ENCODE results near the gene STXBP6.

The STXBP6 gene

GRCh38 chr14:24858684-24859083 is 191.3 kb downstream of the STXBP6 start:
- H3K4me3 ChIP-seq (ENCODE audit: low read depth in 1 of 2, low read length in 1 of 2) = no peak overlapping the region
- no peak for TF ChIP-seq CTCF (IDR thresholded peaks at IDR 0.05)
- H3K4me1 ChIP-seq (ENCODE audit: control insufficient read depth in 1 of 2, insufficient read depth in 1 of 2, low read depth in 1 of 2, low read length in 1 of 2) = peaks cover 5 to 8% of the 10 kb centered on the region in 2 experiments
- H3K27me3 ChIP-seq = peaks cover 9% of the 10 kb centered on the region
- H3K36me3 ChIP-seq = no peaks in the 10 kb centered on the region
- no peaks in the 10 kb centered on the region for H3K9me3 ChIP-seq
- H3K27ac ChIP-seq = no peak overlapping the region

- peaks cover 0 to 1% of the 10 kb centered on the region in 2 experiments for H3K4me1 ChIP-seq (ENCODE audit: control insufficient read depth in 1 of 2, insufficient read depth in 1 of 2, low read depth in 1 of 2, low read length in 1 of 2)
- H3K27ac ChIP-seq = no peak overlapping the region
- H3K27me3 ChIP-seq = peaks cover 9% of the 10 kb centered on the region
- no peaks in the 10 kb centered on the region for H3K9me3 ChIP-seq
- TF ChIP-seq CTCF (IDR thresholded peaks at IDR 0.05) = no peak
- no peaks in the 10 kb centered on the region for H3K36me3 ChIP-seq
- H3K4me3 ChIP-seq (ENCODE audit: low read depth in 1 of 2, low read length in 1 of 2) = no peak overlapping the region
These were observed 191.9 kb downstream of the STXBP6 start for GRCh38 chr14:24858052-24858451.

- no peaks in the 10 kb centered on the region for H3K4me1 ChIP-seq (ENCODE audit: control insufficient read depth in 1 of 2, insufficient read depth in 1 of 2, low read depth in 1 of 2, low read length in 1 of 2)
- no peaks in the 10 kb centered on the region for H3K9me3 ChIP-seq
- no peak overlapping the region for H3K4me3 ChIP-seq (ENCODE audit: low read depth in 1 of 2, low read length in 1 of 2)
- no peaks in the 10 kb centered on the region for H3K36me3 ChIP-seq
- no peak overlapping the region for H3K27ac ChIP-seq
- no peak for TF ChIP-seq CTCF (IDR thresholded peaks at IDR 0.05)
- H3K27me3 ChIP-seq = peaks cover 9% of the 10 kb centered on the region
These were observed 192.7 kb downstream of the STXBP6 start for GRCh38 chr14:24857277-24857676.

- H3K27ac ChIP-seq = no peak overlapping the region
- H3K9me3 ChIP-seq = no peaks in the 10 kb centered on the region
- H3K4me3 ChIP-seq (ENCODE audit: low read depth in 1 of 2, low read length in 1 of 2) = no peak overlapping the region
- H3K27me3 ChIP-seq = peaks cover 9% of the 10 kb centered on the region
- TF ChIP-seq CTCF (IDR thresholded peaks at IDR 0.05) = no peak
- H3K36me3 ChIP-seq = no peaks in the 10 kb centered on the region
- H3K4me1 ChIP-seq (ENCODE audit: control insufficient read depth in 1 of 2, insufficient read depth in 1 of 2, low read depth in 1 of 2, low read length in 1 of 2) = no peaks in the 10 kb centered on the region
These were observed 196.5 kb downstream of the STXBP6 start for GRCh38 chr14:24853446-24853845.

- Histone ChIP-seq H3K9me3 (no peaks in the 10 kb centered on the region), H3K36me3 (no peaks in the 10 kb centered on the region), H3K27ac (no peak overlapping the region), H3K27me3 (peaks cover 11% of the 10 kb centered on the region), H3K4me1 (ENCODE audit: control insufficient read depth in 1 of 2, insufficient read depth in 1 of 2, low read depth in 1 of 2, low read length in 1 of 2) (no peaks in the 10 kb centered on the region), H3K4me3 (ENCODE audit: low read depth in 1 of 2, low read length in 1 of 2) (no peak overlapping the region)
- TF ChIP-seq CTCF (IDR thresholded peaks at IDR 0.05) = no peak
These were observed 197.5 kb downstream of the STXBP6 start for GRCh38 chr14:24852312-24853060.

Measured in neutrophil (primary cell).